Effector memory CD4-positive, alpha-beta T cell (primary cell): ENCODE data around the gene LHX2.
"Not testable (repeated sequence)": the region's sequence is repeated elsewhere in the genome, so short reads cannot be mapped to it uniquely, and the experiment has no call there.

Source experiments
- DNase-seq, 3 donors: peaks; one replicate each; pipeline ENCODE4 v3.0.0-alpha.2; 2020
- H3K27ac ChIP-seq: 2 replicates; pipeline ENCODE4 v1.7.0; 2013; ENCODE audit warnings: mild to moderate bottlenecking, low read length, moderate library complexity; ENCODE audit not compliant: insufficient read depth, poor library complexity, severe bottlenecking
- H3K27me3 ChIP-seq: replicated peaks from 2 replicates; pipeline ENCODE4 v1.7.0; 2013; ENCODE audit warnings: mild to moderate bottlenecking, low read length; ENCODE audit not compliant: insufficient read depth, control insufficient read depth, poor library complexity, severe bottlenecking
- H3K36me3 ChIP-seq: 2 replicates; pipeline ENCODE4 v1.7.0; 2013; ENCODE audit warnings: mild to moderate bottlenecking, low read length, moderate library complexity; ENCODE audit not compliant: control insufficient read depth, insufficient read depth
- H3K4me1 ChIP-seq: 2 replicates; pipeline ENCODE4 v1.7.0; 2013; ENCODE audit warnings: low read length, mild to moderate bottlenecking; ENCODE audit not compliant: control insufficient read depth, insufficient read depth, poor library complexity, severe bottlenecking
- H3K4me3 ChIP-seq: 2 replicates; pipeline ENCODE4 v1.7.0; 2013; ENCODE audit warnings: low read length, low read depth, mild to moderate bottlenecking; ENCODE audit not compliant: insufficient read depth, poor library complexity, severe bottlenecking
- H3K9me3 ChIP-seq: 2 replicates; pipeline ENCODE4 v1.7.0; 2013; ENCODE audit warnings: mild to moderate bottlenecking, low read length, moderate library complexity; ENCODE audit not compliant: control insufficient read depth
- total RNA-seq, 3 donors: gene quantifications; one replicate each; lab custom pipeline; 2026; lab: John Stamatoyannopoulos, UW

LHX2 gene
- total RNA-seq = 0 reads per million in 3 donors

DNA sequence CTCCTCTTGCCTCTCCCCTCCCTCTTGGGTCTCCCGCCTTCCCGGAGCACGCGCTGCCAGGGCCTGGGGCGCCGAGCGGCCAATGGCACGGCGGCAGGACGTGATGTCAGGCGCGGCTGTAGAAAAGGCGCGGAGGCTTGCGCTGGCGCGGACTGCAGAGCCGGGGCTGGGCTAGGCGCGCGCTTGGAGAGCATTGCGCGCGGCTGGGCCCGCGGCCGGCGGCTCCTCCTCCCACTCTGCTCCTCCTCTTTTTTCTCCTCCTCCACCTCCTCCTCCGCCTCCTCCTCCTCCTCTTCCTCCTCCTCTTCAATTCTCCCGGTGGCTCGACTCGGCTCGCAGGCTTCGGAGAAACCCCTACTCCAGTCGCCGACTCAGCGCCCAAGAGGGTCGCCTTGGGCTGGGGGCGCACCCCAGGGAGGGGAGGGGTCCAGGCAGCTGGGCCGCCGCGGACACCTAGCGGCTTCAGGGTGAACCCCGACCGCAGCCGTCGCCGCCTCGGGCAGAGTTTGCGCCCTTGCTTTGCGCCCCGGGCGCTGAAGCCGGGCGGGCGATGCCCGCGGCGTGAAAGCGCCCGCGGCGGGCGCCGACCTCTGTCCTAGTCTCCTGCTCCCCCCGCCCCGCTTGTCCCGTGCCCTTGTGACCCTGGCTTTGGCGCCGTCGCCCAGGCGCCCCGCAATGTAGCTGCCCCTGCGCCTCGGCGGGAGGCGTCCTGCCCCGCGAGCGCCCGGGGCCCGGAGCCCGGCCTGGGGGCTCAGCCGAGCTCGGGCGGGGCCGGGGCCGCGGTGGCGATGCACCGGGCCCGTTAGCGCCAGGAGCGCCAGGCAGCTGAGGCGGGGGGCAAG, at the start of gene LHX2:
TSS of gene LHX2 (plus strand) at position 309 of the 842 bp plus-strand sequence. CDS start 581 bp downstream, outside the sequence.
- H3K4me1 ChIP-seq = peaks cover 27% of the 10 kb centered on the region
- H3K9me3 ChIP-seq = no peaks in the 10 kb centered on the region
- peaks cover 83% of the 10 kb centered on the region for H3K27me3 ChIP-seq
- no peak for DNase-seq
- no peak within 1 kb of the TSS for H3K27ac ChIP-seq
- no peaks in the 10 kb centered on the region for H3K36me3 ChIP-seq
- H3K4me3 ChIP-seq = peak within 1 kb of the TSS; percentile 25

DNA sequence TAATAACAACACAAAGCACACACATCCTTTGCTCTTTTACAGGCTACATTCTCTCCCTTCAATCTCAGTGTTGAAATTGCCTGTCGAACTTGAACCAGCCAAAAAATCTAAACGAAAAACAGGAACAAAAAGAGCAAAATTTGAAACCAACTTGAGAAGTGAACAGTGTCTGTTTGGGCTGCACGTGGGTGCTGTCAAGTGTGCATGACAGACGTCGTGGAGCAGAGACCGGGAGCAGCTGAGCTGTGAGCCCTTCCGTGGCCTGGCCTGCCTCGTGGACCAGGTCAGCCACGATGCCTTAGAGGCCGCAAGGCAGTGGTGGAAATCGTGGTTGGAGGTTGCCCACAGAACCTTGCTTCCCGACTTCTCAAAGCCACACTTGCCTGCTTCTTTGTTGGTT, 46.8 kb upstream of the LHX2 start:
- no peaks in the 10 kb centered on the region for H3K9me3 ChIP-seq
- no peaks in the 10 kb centered on the region for H3K4me1 ChIP-seq
- no peak for DNase-seq
- peaks cover 2% of the 10 kb centered on the region for H3K27me3 ChIP-seq
- no peak overlapping the region for H3K4me3 ChIP-seq
- H3K36me3 ChIP-seq = no peaks in the 10 kb centered on the region
- H3K27ac ChIP-seq = no peak overlapping the region

- no peaks in the 10 kb centered on the region for H3K36me3 ChIP-seq
- DNase-seq = no peak
- no peaks in the 10 kb centered on the region for H3K9me3 ChIP-seq
- no peak overlapping the region for H3K27ac ChIP-seq
- H3K27me3 ChIP-seq = peaks cover 2% of the 10 kb centered on the region
- H3K4me3 ChIP-seq = no peak overlapping the region
- no peaks in the 10 kb centered on the region for H3K4me1 ChIP-seq
Observed at GRCh38 chr9:123965801-123966686, 45.5 kb upstream of the LHX2 start.

- no peak for DNase-seq
- Histone ChIP-seq H3K9me3 (no peaks in the 10 kb centered on the region), H3K4me3 (no peak overlapping the region), H3K36me3 (no peaks in the 10 kb centered on the region), H3K4me1 (no peaks in the 10 kb centered on the region), H3K27ac (no peak overlapping the region), H3K27me3 (peaks cover 2% of the 10 kb centered on the region)
Observed at GRCh38 chr9:123967323-123967722, 44.2 kb upstream of the LHX2 start.

- no peaks in the 10 kb centered on the region for H3K9me3 ChIP-seq
- DNase-seq = no peak
- H3K4me3 ChIP-seq = no peak overlapping the region
- no peaks in the 10 kb centered on the region for H3K27me3 ChIP-seq
- H3K27ac ChIP-seq = no peak overlapping the region
- no peaks in the 10 kb centered on the region for H3K4me1 ChIP-seq
- no peaks in the 10 kb centered on the region for H3K36me3 ChIP-seq
Observed at GRCh38 chr9:123972618-123973017, 39.0 kb upstream of the LHX2 start.

DNA sequence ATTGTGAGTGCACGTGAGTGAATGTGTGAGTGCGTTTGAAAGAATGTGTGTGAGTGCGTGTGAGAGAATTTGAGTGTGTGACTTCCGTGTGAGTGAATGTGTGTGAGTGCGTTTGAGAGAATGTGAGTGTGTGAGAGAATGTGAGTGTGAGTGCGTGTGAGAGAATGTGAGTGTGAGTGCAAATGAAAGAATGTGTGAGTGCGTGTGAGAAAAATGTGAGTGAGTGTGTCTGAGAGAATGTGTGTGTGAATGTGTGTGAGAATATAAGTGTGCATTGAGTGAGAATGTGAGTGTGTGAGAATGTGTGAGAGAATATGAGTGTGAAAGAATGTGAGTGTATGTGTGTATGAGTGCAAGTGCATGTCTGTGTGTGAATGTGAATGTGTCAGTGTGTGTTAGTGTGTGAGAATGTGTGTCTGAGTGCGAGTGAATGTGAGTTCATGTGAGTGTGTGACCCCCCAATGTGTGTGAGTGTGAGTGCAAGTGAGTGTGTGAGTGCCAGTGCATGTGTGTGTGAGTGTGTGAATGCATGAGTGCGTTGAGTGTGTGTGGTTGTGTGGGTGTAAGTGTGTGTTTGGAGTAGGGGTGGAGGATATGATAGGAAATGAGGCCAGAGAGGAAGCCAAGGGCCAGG, 37.9 kb upstream of the LHX2 start:
- no peaks in the 10 kb centered on the region for H3K4me1 ChIP-seq
- no peaks in the 10 kb centered on the region for H3K9me3 ChIP-seq
- H3K4me3 ChIP-seq = no peak overlapping the region
- no peaks in the 10 kb centered on the region for H3K36me3 ChIP-seq
- DNase-seq = no peak
- H3K27me3 ChIP-seq = no peaks in the 10 kb centered on the region
- no peak overlapping the region for H3K27ac ChIP-seq

GRCh38 chr9:123974471-123974870, 37.1 kb upstream of the LHX2 start:
- Histone ChIP-seq H3K36me3 (no peaks in the 10 kb centered on the region), H3K27ac (no peak overlapping the region), H3K9me3 (no peaks in the 10 kb centered on the region), H3K4me1 (no peaks in the 10 kb centered on the region), H3K4me3 (no peak overlapping the region), H3K27me3 (no peaks in the 10 kb centered on the region)
- no peak for DNase-seq

GRCh38 chr9:123975871-123976270, 35.7 kb upstream of the LHX2 start:
- no peaks in the 10 kb centered on the region for H3K27me3 ChIP-seq
- no peaks in the 10 kb centered on the region for H3K36me3 ChIP-seq
- no peak for DNase-seq
- no peaks in the 10 kb centered on the region for H3K9me3 ChIP-seq
- H3K27ac ChIP-seq = no peak overlapping the region
- no peaks in the 10 kb centered on the region for H3K4me1 ChIP-seq
- H3K4me3 ChIP-seq = no peak overlapping the region

DNA sequence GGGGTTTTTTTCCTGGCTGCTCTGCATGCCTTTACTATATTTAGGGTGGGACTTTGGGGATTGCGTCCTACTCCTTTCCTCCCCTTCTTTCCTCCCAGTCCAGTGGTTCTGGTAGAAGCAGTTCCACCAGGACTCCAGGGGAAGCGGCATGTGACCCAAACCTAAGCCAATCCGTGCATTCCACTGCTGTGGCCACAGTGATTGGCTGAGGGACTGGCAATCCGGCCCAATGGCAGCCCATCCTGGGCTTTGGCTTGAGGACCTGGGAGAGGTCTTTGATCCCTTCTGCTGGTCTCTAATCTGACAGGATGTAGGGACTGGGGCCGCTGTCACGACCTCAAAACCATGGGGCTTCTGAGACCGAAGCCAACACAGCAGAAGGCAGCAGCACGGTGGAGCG, 35.0 kb upstream of the LHX2 start:
- not testable (repeated sequence) for DNase-seq, H3K27ac ChIP-seq, H3K4me1 ChIP-seq, H3K4me3 ChIP-seq, H3K36me3 ChIP-seq, H3K9me3 ChIP-seq, H3K27me3 ChIP-seq
